ENCODE data around the gene SH3BP2.

SH3BP2 gene

GRCh38 chr4:2805712-2806389 is 13.0 kb downstream of the SH3BP2 start:
- DNase-seq = no peak

GRCh38 chr4:2806390-2807355 is 13.8 kb downstream of the SH3BP2 start:
- peak in 2 of 3 experiments; percentile 14 to 49 for DNase-seq

GRCh38 chr4:2807571-2807970 is 14.7 kb downstream of the SH3BP2 start:
- no peak for DNase-seq

- DNase-seq = no peak
These were observed 15.1 kb downstream of the SH3BP2 start for GRCh38 chr4:2808001-2808400.

GRCh38 chr4:2809610-2810180 is 16.8 kb downstream of the SH3BP2 start:
- peak in 2 of 3 experiments; percentile 53 to 66 for DNase-seq

- DNase-seq = no peak
These were observed 17.5 kb downstream of the SH3BP2 start for GRCh38 chr4:2810388-2810787.

GRCh38 chr4:2811830-2812611 is 19.1 kb downstream of the SH3BP2 start:
- peak in 2 of 3 experiments; percentile 42 to 61 for DNase-seq

- DNase-seq = no peak
These were observed 19.9 kb downstream of the SH3BP2 start for GRCh38 chr4:2812612-2813354.

- no peak for DNase-seq
These were observed 20.8 kb downstream of the SH3BP2 start for GRCh38 chr4:2813446-2814405.

- no peak for DNase-seq
These were observed 21.9 kb downstream of the SH3BP2 start for GRCh38 chr4:2814627-2815270.

DNA sequence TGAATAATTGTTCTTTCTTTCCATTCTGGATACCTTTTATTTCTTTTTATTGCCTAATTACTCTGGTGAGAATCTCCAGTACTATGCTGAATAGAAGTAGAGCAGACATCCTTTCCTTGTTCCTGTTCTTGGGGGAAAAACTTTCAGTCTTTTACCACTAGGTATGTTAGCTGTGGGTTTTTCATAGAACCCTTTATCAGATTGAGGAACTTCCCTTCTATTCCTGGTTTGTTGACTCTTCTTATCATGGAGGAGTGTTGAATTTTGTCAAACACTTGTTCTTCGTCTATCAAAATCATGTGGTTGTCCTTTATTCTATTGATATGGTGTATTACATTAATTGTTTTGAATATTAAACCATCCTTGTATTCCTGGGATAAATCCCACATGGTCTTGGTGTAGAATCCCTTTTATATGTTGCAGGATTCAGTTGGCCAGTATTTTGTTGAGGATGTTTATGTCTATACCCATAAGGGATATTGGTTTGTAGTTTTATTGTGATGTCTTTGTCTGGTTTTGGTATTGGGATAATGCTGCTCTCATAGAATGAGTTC is 23.6 kb downstream of the SH3BP2 start:
- DNase-seq = no peak

- DNase-seq = no peak
These were observed 24.3 kb downstream of the SH3BP2 start for GRCh38 chr4:2817137-2817536.

GRCh38 chr4:2817701-2818350 is 24.9 kb downstream of the SH3BP2 start:
- peak; percentile 74 to 83 (median 76) for DNase-seq

- DNase-seq = peak; percentile 34 to 71 (median 63)
These were observed 25.6 kb downstream of the SH3BP2 start for GRCh38 chr4:2818351-2818939.

DNA sequence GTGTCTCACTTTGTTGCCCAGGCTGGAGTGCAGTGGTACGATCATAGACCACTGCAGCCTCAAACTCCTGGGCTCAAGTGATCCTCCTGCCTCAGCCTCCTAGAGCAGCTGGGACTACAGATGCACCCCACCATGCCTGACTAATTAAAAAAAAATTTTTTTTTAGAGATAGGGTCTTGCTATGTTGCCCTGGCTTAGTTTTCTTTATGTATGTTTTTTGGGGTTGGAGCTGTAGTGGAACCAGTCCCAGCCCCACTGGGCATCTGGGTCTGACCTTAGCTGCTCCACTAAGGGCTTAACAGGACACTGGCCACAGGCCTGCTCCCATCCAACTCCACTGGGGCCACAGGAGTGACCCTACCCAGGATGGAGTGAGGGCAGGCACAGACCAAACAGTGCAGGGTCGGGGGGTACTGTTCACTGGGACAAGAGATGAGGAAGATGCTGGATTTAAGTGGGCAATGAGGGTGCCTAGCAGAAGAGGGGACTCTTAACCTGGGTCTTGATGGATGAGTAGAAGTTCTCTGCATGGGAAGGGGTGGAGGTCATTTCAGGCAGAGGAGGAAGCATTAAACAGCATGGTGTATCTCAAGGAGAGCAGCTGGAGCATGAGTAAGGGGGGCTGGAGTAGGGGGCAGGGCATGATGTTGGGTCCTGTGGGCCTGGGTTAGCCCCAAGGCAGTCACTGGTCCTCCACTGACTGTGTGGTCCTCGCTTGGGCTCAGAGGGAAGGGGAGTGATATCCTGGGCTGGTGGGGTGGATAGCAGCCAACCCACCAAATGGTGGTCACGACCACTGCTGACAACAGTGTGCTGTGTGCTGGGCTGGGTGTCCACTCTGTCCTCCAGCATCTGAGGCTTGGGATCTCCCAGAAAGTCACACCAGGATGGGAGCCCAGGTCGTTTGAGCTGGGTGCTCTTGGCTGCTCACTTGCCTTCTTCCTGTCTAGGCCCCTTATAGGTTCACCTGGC is 26.6 kb downstream of the SH3BP2 start:
- no peak for DNase-seq

GRCh38 chr4:2820216-2820982 is 27.5 kb downstream of the SH3BP2 start:
- DNase-seq = peak; percentile 13 to 55 (median 55)
